ENCODE measurements around the gene SCN2B. TPM values are rescaled to one million over a fixed set of nuclear protein-coding genes. Genes with fewer than 3 reads are reported as not detected.
"Not testable (repeated sequence)": the region's sequence is repeated elsewhere in the genome, so short reads cannot be mapped to it uniquely, and the experiment has no call there.

The SCN2B gene
- total and polyA plus RNA-seq, 7 donors = 0.23 to 1.7 (median 0.95) TPM

DNA sequence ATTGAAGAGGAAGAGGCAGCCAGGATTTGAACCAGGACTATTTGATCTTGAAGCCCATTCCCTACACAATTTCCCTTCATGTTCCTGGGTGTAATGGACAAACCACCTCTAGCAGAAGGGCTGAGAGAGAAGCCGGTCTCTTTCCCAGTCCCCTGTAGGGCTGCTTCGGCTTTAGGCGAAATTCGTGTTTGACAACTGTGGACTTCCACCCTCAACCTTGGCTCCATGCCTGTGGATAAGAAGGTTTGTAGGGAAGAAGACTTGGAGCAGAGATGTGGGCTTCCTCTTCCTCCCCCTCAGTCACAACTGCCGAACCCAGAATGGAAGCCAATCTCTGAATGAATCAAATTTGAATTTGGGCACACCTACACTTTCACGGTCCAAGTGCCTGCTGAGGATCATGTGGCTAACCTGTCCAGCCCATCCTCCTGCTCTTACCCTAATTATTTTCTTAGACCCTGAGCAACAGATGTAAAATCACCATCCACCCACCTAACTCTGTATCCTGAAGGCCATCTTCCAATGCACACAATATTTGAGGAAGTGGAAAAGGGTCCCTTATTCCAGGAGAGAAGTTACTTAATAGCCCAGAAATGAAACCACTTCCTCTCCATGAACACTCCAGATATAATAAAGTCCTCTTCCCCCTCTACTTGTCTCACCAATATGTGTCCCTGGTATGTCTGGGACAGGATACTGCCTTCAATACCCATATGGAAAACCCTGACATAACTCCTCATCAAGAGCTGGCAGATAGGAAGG lies 10.1 kb upstream of the SCN2B start:
- H3K9me3 ChIP-seq = no peaks in the 10 kb centered on the region
- DNase-seq = no peak
- H3K27ac ChIP-seq = no peak overlapping the region
- H3K4me1 ChIP-seq = no peaks in the 10 kb centered on the region
- intact Hi-C loops (cut with DNase I) = no loop called here
- TF ChIP-seq POLR2AphosphoS5 (IDR thresholded peaks at IDR 0.05) (no peak), POLR2A (IDR thresholded peaks at IDR 0.05) (no peak), EP300 (IDR thresholded peaks at IDR 0.05) (no peak)
- TF ChIP-seq, protein P1, sequence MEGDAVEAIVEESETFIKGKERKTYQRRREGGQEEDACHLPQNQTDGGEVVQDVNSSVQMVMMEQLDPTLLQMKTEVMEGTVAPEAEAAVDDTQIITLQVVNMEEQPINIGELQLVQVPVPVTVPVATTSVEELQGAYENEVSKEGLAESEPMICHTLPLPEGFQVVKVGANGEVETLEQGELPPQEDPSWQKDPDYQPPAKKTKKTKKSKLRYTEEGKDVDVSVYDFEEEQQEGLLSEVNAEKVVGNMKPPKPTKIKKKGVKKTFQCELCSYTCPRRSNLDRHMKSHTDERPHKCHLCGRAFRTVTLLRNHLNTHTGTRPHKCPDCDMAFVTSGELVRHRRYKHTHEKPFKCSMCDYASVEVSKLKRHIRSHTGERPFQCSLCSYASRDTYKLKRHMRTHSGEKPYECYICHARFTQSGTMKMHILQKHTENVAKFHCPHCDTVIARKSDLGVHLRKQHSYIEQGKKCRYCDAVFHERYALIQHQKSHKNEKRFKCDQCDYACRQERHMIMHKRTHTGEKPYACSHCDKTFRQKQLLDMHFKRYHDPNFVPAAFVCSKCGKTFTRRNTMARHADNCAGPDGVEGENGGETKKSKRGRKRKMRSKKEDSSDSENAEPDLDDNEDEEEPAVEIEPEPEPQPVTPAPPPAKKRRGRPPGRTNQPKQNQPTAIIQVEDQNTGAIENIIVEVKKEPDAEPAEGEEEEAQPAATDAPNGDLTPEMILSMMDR (IDR thresholded peaks at IDR 0.05) = no peak
- no peaks in the 10 kb centered on the region for H3K36me3 ChIP-seq
- H3K27me3 ChIP-seq = no peaks in the 10 kb centered on the region
- no peak overlapping the region for H3K4me3 ChIP-seq
- WGBS, 2 donors = 24 to 67% methylated on average over 6 of the region's 6 CpGs

DNA sequence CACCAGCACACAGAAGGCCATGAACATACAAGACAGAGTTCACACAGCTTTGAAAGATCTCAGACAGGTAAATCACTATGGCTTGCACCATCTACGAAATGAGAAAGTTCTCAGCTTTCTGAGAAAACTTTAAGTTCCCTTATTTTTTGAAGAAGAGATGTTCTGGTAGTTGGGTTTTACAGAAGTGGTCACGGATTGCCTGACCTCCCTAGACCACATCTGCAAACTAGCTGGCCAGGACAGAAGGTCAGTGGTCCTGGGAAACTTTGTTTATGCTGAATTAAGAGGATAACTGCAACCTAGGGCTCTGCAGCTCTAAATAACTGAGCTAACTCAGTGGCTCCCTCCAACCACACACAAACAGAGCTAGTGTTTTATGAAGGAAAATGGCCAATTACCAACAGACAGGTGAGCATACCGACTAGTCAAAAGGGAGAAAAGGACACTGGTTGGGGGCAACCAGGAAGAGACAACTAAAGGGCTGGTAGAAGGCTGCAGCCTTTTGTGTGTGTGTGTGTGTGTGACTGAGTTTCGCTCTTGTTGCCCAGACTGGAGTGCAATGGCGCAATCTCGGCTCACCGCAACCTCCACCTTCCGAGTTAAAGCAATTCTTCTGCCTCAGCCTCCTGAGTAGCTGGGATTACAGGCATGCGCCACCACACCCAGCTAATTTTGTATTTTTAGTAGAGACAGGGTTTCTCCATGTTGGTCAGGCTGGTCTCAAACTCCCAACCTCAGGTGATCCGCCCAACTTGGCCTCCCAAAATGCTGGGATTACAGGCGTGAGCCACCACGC lies 8.5 kb upstream of the SCN2B start:
- intact Hi-C loops (cut with DNase I) = no loop called here
- TF ChIP-seq EP300 (IDR thresholded peaks at IDR 0.05) (no peak), POLR2AphosphoS5 (IDR thresholded peaks at IDR 0.05) (no peak), POLR2A (IDR thresholded peaks at IDR 0.05) (no peak)
- TF ChIP-seq, protein P1 (IDR thresholded peaks at IDR 0.05) = no peak
- Histone ChIP-seq H3K27ac (no peak overlapping the region), H3K27me3 (no peaks in the 10 kb centered on the region), H3K9me3 (no peaks in the 10 kb centered on the region), H3K36me3 (no peaks in the 10 kb centered on the region), H3K4me3 (no peak overlapping the region), H3K4me1 (peaks cover 0 to 11% (median 5%) of the 10 kb centered on the region in 4 donors)
- 91 to 92% methylated on average over 12 of the region's 12 CpGs for WGBS, 2 donors
- no peak for DNase-seq

- H3K4me3 ChIP-seq; H3K36me3 ChIP-seq; DNase-seq; H3K27ac ChIP-seq; H3K9me3 ChIP-seq; H3K27me3 ChIP-seq; intact Hi-C loops (cut with DNase I): not testable (repeated sequence)
- WGBS, 2 donors = 87 to 94% methylated on average over 5 of the region's 5 CpGs
- H3K4me1 ChIP-seq = peaks cover 0 to 14% (median 7%) of the 10 kb centered on the region in 4 donors
These were observed 7.3 kb upstream of the SCN2B start for GRCh38 chr11:118183691-118184090.

- intact Hi-C loops (cut with DNase I) = no loop called here
- H3K4me3 ChIP-seq = peak overlapping the region in 2 of 4 donors; percentile 24 to 29
- H3K36me3 ChIP-seq = no peaks in the 10 kb centered on the region
- peak overlapping the region in 3 of 4 donors; percentile 29 to 57 (median 35) for H3K27ac ChIP-seq
- TF ChIP-seq POLR2AphosphoS5 (IDR thresholded peaks at IDR 0.05) (no peak), EP300 (IDR thresholded peaks at IDR 0.05) (no peak), POLR2A (IDR thresholded peaks at IDR 0.05) (no peak)
- TF ChIP-seq, protein P1 (IDR thresholded peaks at IDR 0.05) = no peak
- H3K4me1 ChIP-seq = peaks cover 0 to 28% (median 12%) of the 10 kb centered on the region in 4 donors
- H3K9me3 ChIP-seq = no peaks in the 10 kb centered on the region
- H3K27me3 ChIP-seq = no peaks in the 10 kb centered on the region
- peak; percentile 84 for DNase-seq
- WGBS, 2 donors = 41 to 77% methylated on average over 11 of the region's 11 CpGs
These were observed 3.9 kb upstream of the SCN2B start for GRCh38 chr11:118180300-118180703.

DNA sequence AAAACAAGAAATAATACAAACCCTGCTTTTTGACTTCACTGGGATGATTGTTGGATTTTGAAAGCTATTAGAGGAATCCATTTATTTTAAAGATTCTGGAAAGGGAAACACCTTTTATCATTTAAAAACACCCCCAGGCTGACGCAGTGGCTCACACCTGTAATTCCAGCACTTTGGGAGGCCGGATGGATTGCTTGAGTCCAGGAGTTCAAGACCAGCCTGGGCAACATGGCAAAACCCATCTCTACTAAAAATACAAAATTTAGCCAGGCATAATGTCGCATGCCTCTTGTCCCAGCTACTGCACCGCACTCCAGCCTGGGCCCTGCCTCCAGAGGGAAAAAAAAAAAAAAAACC lies 317 bp upstream of the SCN2B start:
- peak overlapping the region in 1 of 4 donors; percentile 44 for H3K4me3 ChIP-seq
- no peak for DNase-seq
- H3K4me1 ChIP-seq = peaks cover 0 to 35% (median 17%) of the 10 kb centered on the region in 4 donors
- H3K9me3 ChIP-seq = no peaks in the 10 kb centered on the region
- peak overlapping the region in 2 of 4 donors; percentile 15 to 26 for H3K27ac ChIP-seq
- H3K36me3 ChIP-seq = no peaks in the 10 kb centered on the region
- intact Hi-C loops (cut with DNase I) = no loop called here
- peaks cover 0 to 6% (median 0%) of the 10 kb centered on the region in 3 donors for H3K27me3 ChIP-seq
- TF ChIP-seq POLR2A (IDR thresholded peaks at IDR 0.05) (no peak), EP300 (IDR thresholded peaks at IDR 0.05) (no peak), POLR2AphosphoS5 (IDR thresholded peaks at IDR 0.05) (no peak)
- TF ChIP-seq, protein P1 (IDR thresholded peaks at IDR 0.05) = no peak
- 82 to 89% methylated on average over 4 of the region's 4 CpGs for WGBS, 2 donors
